HCT116 (cell line): ENCODE measurements around the gene NAA80.

Experiments
- EGR1 ChIP-seq: IDR thresholded peaks from 2 replicates; pipeline ENCODE4 v1.6.1; 2012; ENCODE audit warnings: low read depth
- POLR2A ChIP-seq: IDR thresholded peaks from 2 replicates; pipeline ENCODE4 v1.7.0; 2011; ENCODE audit warnings: borderline replicate concordance; ENCODE audit not compliant: insufficient read depth, insufficient read length; ENCODE audit errors: extremely low read depth
- POLR2AphosphoS5 ChIP-seq: IDR thresholded peaks from 2 replicates; pipeline ENCODE4 v1.6.1; 2011; ENCODE audit warnings: mild to moderate bottlenecking, low read depth, low read length, moderate library complexity
- YY1 ChIP-seq: IDR thresholded peaks from 2 replicates; pipeline ENCODE4 v1.6.1; 2011; ENCODE audit warnings: low read length, low read depth, moderate library complexity, mild to moderate bottlenecking; ENCODE audit not compliant: insufficient replicate concordance; ENCODE audit errors: extremely low read depth
- ZFX ChIP-seq: fragments of 450-650 bp; IDR thresholded peaks from 2 replicates; pipeline ENCODE4 v1.6.1; 2017
- TF ChIP-seq, protein P1 (sequence below), 3 experiments: fragments of 200-600 bp in 1 of 3; sonication (generic) in 1 of 3; IDR thresholded peaks in 2 of 3; conservative IDR thresholded peaks in 1 of 3; 2 replicates each; pipeline ENCODE4 v1.5.1; 2012 to 2017; ENCODE audit warnings: low read depth in 2 of 3, low read length in 2 of 3, antibody characterized with exemption in 1 of 3, borderline replicate concordance in 1 of 3, control low read depth in 1 of 3, mild to moderate bottlenecking in 1 of 3, mixed read lengths in 1 of 3, mixed run types in 1 of 3, moderate library complexity in 1 of 3; ENCODE audit not compliant: insufficient read depth in 1 of 3

DNA sequence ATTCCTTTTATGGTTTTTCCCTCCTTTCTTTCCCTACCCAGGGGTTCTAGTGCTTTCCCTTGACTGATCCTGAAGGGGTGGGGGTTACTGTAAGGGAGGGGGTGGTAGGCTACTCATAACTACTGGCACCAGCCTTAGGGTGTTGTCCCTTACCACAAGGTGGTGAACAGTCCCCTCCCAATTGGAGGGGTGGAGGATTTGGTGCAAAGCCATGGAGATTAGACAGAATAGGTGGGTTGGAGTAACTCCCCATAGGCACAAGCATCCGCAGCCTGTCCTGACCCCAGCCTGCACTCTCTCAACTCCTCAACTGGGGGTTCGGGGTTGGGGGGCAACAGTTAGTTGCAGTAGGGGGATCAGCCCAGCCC lies 25.9 kb upstream of the NAA80 start:
- TF ChIP-seq EGR1 (no peak), ZFX (no peak), POLR2A (no peak), POLR2AphosphoS5 (no peak), YY1 (no peak)
- TF ChIP-seq, protein P1, sequence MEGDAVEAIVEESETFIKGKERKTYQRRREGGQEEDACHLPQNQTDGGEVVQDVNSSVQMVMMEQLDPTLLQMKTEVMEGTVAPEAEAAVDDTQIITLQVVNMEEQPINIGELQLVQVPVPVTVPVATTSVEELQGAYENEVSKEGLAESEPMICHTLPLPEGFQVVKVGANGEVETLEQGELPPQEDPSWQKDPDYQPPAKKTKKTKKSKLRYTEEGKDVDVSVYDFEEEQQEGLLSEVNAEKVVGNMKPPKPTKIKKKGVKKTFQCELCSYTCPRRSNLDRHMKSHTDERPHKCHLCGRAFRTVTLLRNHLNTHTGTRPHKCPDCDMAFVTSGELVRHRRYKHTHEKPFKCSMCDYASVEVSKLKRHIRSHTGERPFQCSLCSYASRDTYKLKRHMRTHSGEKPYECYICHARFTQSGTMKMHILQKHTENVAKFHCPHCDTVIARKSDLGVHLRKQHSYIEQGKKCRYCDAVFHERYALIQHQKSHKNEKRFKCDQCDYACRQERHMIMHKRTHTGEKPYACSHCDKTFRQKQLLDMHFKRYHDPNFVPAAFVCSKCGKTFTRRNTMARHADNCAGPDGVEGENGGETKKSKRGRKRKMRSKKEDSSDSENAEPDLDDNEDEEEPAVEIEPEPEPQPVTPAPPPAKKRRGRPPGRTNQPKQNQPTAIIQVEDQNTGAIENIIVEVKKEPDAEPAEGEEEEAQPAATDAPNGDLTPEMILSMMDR (IDR thresholded peaks at IDR 0.05 in 2 of 3, conservative IDR thresholded peaks at IDR 0.05 in 1 of 3; ENCODE audit: borderline replicate concordance in 1 of 3, insufficient read depth in 1 of 3, low read depth in 2 of 3, low read length in 2 of 3): no peak
